Natural killer cell (primary cell): ENCODE data around the gene ZFP36L2. TPM values are rescaled to one million over a fixed set of nuclear protein-coding genes. Genes with fewer than 3 reads are reported as not detected.

ENCODE experiments used
- ATAC-seq, 3 donors: fragments of 150-1000 bp in 2 of 3; fragments of 200-7000 bp in 1 of 3; cut with Tn5 transposase; 1 replicate in 1 of 3; 2 replicates in 2 of 3; pipeline ENCODE4 v1.10.0; 2021; ENCODE audit warnings: mild to moderate bottlenecking in 2 of 3, moderate library complexity in 2 of 3
- DNase-seq, 2 donors: peaks; one replicate each; pipeline versions ENCODE4 v3.0.0 to v3.0.0-alpha.2; 2013 to 2021; ENCODE audit warnings: mixed read lengths in 1 of 2
- H3K27ac ChIP-seq: one replicate; pipeline ENCODE4 v1.5.1; 2013; ENCODE audit warnings: mild to moderate bottlenecking, low read length
- H3K27me3 ChIP-seq: one replicate; pipeline ENCODE4 v1.6.1; 2013; ENCODE audit warnings: low read length; ENCODE audit not compliant: control insufficient read depth, insufficient read depth
- H3K36me3 ChIP-seq: one replicate; pipeline ENCODE4 v1.6.1; 2013; ENCODE audit warnings: low read length; ENCODE audit not compliant: control insufficient read depth, insufficient read depth
- H3K4me1 ChIP-seq: one replicate; pipeline ENCODE4 v1.6.1; 2013; ENCODE audit warnings: low read length; ENCODE audit not compliant: control insufficient read depth, insufficient read depth
- H3K4me3 ChIP-seq: one replicate; pipeline ENCODE4 v1.5.1; 2013; ENCODE audit warnings: low read length
- H3K9me3 ChIP-seq: one replicate; pipeline ENCODE4 v1.6.1; 2013; ENCODE audit warnings: low read length; ENCODE audit not compliant: control insufficient read depth, insufficient read depth
- H3K27ac Mint-ChIP-seq, 2 donors: one replicate each; pipeline ENCODE4 v1.8.0; 2022; ENCODE audit warnings: mild to moderate bottlenecking in 2 of 2, mixed read lengths in 2 of 2, moderate library complexity in 1 of 2
- H3K27me3 Mint-ChIP-seq, 2 donors: one replicate each; pipeline ENCODE4 v1.8.0; 2022; ENCODE audit warnings: low read depth in 2 of 2, mixed read lengths in 2 of 2
- H3K36me3 Mint-ChIP-seq: one replicate; pipeline ENCODE4 v1.8.0; 2022; ENCODE audit warnings: mixed read lengths
- H3K4me1 Mint-ChIP-seq, 2 donors: one replicate each; pipeline ENCODE4 v1.8.0; 2022; ENCODE audit warnings: mixed read lengths in 2 of 2
- H3K4me3 Mint-ChIP-seq: one replicate; pipeline ENCODE4 v1.8.0; 2022; ENCODE audit warnings: mild to moderate bottlenecking, moderate library complexity, mixed read lengths
- H3K9me3 Mint-ChIP-seq, 2 donors: one replicate each; pipeline ENCODE4 v1.8.0; 2022; ENCODE audit warnings: mixed read lengths in 2 of 2
- WGBS: methylation state at CpG from one replicate; pipeline ENCODE4 v1.1.7; 2013; ENCODE audit warnings: missing lambda C conversion rate; ENCODE audit not compliant: insufficient coverage; 5-methylcytosine and 5-hydroxymethylcytosine counted together
- intact Hi-C: fragments of 100-400 bp; cut with micrococcal nuclease; formaldehyde crosslinking; loops from one replicate; pipeline ENCODE4 v1.14.2; 2022
- total RNA-seq, 4 donors: library from RNA; stranded (reverse); fragments of 120-200 nt in 1 of 4; gene quantifications; one replicate each; pipeline versions ENCODE4 v1.2.3 to v1.2.4, GENCODE V29; 2013 to 2022
- TF ChIP-seq, protein P1 (sequence below): fragments of 200-600 bp; IDR thresholded peaks from one replicate; pipeline ENCODE4 v1.8.0; 2022; ENCODE audit warnings: antibody characterized with exemption

The ZFP36L2 gene
- total RNA-seq, 3 donors from 2014 or later (not counting 1 experiment from before 2014, with no cell fraction given): 376 to 428 (median 418) TPM

DNA sequence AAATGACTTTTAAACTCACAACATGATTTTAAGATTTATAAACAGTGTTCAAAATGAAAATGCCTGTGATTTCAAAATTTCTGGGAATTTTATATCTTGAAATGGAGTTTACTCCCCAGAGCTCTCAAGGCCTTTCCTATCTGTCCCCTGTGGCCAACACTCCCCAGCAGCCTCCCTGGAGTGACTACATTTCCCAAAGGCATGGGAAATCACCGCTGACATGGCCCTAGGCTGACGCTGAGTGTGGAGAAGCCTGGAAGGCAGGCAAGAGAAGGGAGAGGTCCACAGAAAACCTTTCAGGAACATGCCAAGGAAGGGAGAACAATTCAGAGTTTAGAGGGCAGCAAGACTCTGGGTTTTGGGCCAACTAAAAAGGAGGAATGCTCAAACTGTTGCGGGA, 20.2 kb upstream of the ZFP36L2 start:
- no peaks in the 10 kb centered on the region for H3K4me1 ChIP-seq
- Mint-ChIP-seq H3K27ac (no peak overlapping the region), H3K36me3 (no peaks in the 10 kb centered on the region), H3K9me3 (no peaks in the 10 kb centered on the region), H3K4me1 (no peaks in the 10 kb centered on the region), H3K4me3 (no peak overlapping the region), H3K27me3 (no peaks in the 10 kb centered on the region)
- DNase-seq (no peak), ATAC-seq (no peak)
- no peak overlapping the region for H3K27ac ChIP-seq
- no peaks in the 10 kb centered on the region for H3K9me3 ChIP-seq
- peaks cover 3% of the 10 kb centered on the region for H3K36me3 ChIP-seq
- TF ChIP-seq, protein P1, sequence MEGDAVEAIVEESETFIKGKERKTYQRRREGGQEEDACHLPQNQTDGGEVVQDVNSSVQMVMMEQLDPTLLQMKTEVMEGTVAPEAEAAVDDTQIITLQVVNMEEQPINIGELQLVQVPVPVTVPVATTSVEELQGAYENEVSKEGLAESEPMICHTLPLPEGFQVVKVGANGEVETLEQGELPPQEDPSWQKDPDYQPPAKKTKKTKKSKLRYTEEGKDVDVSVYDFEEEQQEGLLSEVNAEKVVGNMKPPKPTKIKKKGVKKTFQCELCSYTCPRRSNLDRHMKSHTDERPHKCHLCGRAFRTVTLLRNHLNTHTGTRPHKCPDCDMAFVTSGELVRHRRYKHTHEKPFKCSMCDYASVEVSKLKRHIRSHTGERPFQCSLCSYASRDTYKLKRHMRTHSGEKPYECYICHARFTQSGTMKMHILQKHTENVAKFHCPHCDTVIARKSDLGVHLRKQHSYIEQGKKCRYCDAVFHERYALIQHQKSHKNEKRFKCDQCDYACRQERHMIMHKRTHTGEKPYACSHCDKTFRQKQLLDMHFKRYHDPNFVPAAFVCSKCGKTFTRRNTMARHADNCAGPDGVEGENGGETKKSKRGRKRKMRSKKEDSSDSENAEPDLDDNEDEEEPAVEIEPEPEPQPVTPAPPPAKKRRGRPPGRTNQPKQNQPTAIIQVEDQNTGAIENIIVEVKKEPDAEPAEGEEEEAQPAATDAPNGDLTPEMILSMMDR: no peak
- WGBS: 97% methylated on average over 3 of the region's 3 CpGs
- no peak overlapping the region for H3K4me3 ChIP-seq
- intact Hi-C loops: no loop called here
- no peaks in the 10 kb centered on the region for H3K27me3 ChIP-seq

DNA sequence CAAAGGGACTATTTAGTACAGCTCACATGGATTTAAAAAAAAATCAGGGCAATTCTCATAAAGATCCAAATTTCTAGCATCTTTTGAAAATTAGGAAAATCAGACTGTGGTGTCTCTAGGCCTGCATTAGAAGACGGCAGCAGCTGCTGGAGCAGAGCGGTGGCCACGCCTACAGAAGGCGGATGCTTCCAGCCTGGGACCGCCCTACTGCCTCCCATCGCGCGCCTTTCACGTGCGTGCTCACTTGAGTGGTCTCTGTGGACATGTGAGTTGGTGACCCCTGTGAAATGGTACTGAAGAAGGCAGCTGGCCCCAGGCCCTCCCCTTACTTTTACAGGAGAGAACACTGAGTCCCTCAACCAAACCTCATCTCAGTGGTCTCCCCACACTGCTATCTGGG, 15.2 kb upstream of the ZFP36L2 start:
- TF ChIP-seq, protein P1: no peak
- DNase-seq (no peak), ATAC-seq (no peak)
- H3K9me3 ChIP-seq: no peaks in the 10 kb centered on the region
- H3K4me3 Mint-ChIP-seq: no peak overlapping the region
- peaks cover 0 to 6% of the 10 kb centered on the region in 2 donors for H3K4me1 Mint-ChIP-seq
- 98% methylated on average over 10 of the region's 10 CpGs for WGBS
- no peaks in the 10 kb centered on the region for H3K36me3 Mint-ChIP-seq
- no peaks in the 10 kb centered on the region for H3K27me3 Mint-ChIP-seq
- peaks cover 3% of the 10 kb centered on the region for H3K36me3 ChIP-seq
- intact Hi-C loops: no loop called here
- peak overlapping the region in 1 of 2 donors; percentile 36 for H3K27ac Mint-ChIP-seq
- H3K9me3 Mint-ChIP-seq: no peaks in the 10 kb centered on the region
- no peaks in the 10 kb centered on the region for H3K27me3 ChIP-seq
- peaks cover 18% of the 10 kb centered on the region for H3K4me1 ChIP-seq
- H3K27ac ChIP-seq: no peak overlapping the region
- no peak overlapping the region for H3K4me3 ChIP-seq

DNA sequence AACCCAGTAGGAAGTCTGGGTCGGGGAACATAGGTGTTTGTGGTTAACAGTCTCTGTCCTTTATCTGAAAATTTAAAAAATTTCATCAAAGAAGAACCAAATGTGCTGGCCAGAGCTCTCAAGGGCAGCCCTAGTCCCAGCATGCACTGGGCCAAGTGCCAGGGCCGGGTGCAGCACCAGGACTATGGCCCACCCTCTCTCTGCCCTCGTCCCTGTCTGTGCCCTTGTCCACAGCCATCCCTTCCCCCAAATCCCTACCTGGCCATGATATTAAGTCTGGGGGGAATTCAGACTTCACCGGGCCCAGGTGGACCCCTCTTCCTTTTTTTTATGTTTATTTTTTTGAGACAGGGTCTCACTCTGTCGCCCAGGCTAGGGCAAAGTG, 14.4 kb upstream of the ZFP36L2 start:
- no peaks in the 10 kb centered on the region for H3K27me3 ChIP-seq
- no peak overlapping the region for H3K4me3 ChIP-seq
- no peaks in the 10 kb centered on the region for H3K9me3 ChIP-seq
- ATAC-seq: peak in 1 of 3 donors; percentile 7
- peaks cover 18% of the 10 kb centered on the region for H3K4me1 ChIP-seq
- no peak overlapping the region for H3K4me3 Mint-ChIP-seq
- no peaks in the 10 kb centered on the region for H3K36me3 Mint-ChIP-seq
- H3K9me3 Mint-ChIP-seq: no peaks in the 10 kb centered on the region
- H3K27me3 Mint-ChIP-seq: no peaks in the 10 kb centered on the region
- intact Hi-C loops: no loop called here
- H3K36me3 ChIP-seq: peaks cover under 1% of the 10 kb centered on the region
- H3K4me1 Mint-ChIP-seq: peaks cover 0 to 6% of the 10 kb centered on the region in 2 donors
- TF ChIP-seq, protein P1: no peak
- H3K27ac ChIP-seq: peak overlapping the region; percentile 65
- DNase-seq: no peak
- WGBS: 59% methylated on average over 5 of the region's 5 CpGs
- H3K27ac Mint-ChIP-seq: peak overlapping the region in 1 of 2 donors; percentile 11
